Measurements from ENCODE around the gene PSKH1. TPM values are rescaled to one million over a fixed set of nuclear protein-coding genes. Genes with fewer than 3 reads are reported as not detected.
A peak's percentile ranks its signal among the peaks of the same experiment; 100 is the strongest.

PSKH1 gene
- total RNA-seq, 1 donor from 2014 or later: 15.5 TPM

- FAIRE-seq: no peak
- H3K27me3 ChIP-seq (ENCODE audit: control insufficient read depth, insufficient read depth, low read length): no peaks in the 10 kb centered on the region
- peaks cover 6% of the 10 kb centered on the region for H3K36me3 ChIP-seq (ENCODE audit: control insufficient read depth, insufficient read depth, low read length)
- DNase-seq (ENCODE audit: low read depth): no peak
- TF ChIP-seq CTCF (IDR thresholded peaks at IDR 0.05; ENCODE audit: insufficient read depth, low read length, severe bottlenecking): no peak
- no peak overlapping the region for H3K4me3 ChIP-seq (ENCODE audit: low read depth, low read length)
These were observed 36.0 kb upstream of the PSKH1 start for GRCh38 chr16:67856927-67857546.

- peaks cover 6% of the 10 kb centered on the region for H3K36me3 ChIP-seq (ENCODE audit: control insufficient read depth, insufficient read depth, low read length)
- no peaks in the 10 kb centered on the region for H3K27me3 ChIP-seq (ENCODE audit: control insufficient read depth, insufficient read depth, low read length)
- H3K4me3 ChIP-seq (ENCODE audit: low read depth, low read length): no peak overlapping the region
- TF ChIP-seq CTCF (IDR thresholded peaks at IDR 0.05; ENCODE audit: insufficient read depth, low read length, severe bottlenecking): no peak
- FAIRE-seq: no peak
- peak; percentile 99 for DNase-seq (ENCODE audit: low read depth)
These were observed 35.4 kb upstream of the PSKH1 start for GRCh38 chr16:67857547-67858233.

- TF ChIP-seq CTCF (IDR thresholded peaks at IDR 0.05; ENCODE audit: insufficient read depth, low read length, severe bottlenecking): no peak
- DNase-seq (ENCODE audit: low read depth) (no peak), FAIRE-seq (no peak)
- Histone ChIP-seq H3K4me3 (ENCODE audit: low read depth, low read length) (no peak overlapping the region), H3K36me3 (ENCODE audit: control insufficient read depth, insufficient read depth, low read length) (peaks cover 6% of the 10 kb centered on the region), H3K27me3 (ENCODE audit: control insufficient read depth, insufficient read depth, low read length) (no peaks in the 10 kb centered on the region)
These were observed 34.6 kb upstream of the PSKH1 start for GRCh38 chr16:67858500-67858899.

- FAIRE-seq (no peak), DNase-seq (ENCODE audit: low read depth) (peak; percentile 89)
- Histone ChIP-seq H3K27me3 (ENCODE audit: control insufficient read depth, insufficient read depth, low read length) (no peaks in the 10 kb centered on the region), H3K4me3 (ENCODE audit: low read depth, low read length) (no peak overlapping the region), H3K36me3 (ENCODE audit: control insufficient read depth, insufficient read depth, low read length) (peaks cover 7% of the 10 kb centered on the region)
- TF ChIP-seq CTCF (IDR thresholded peaks at IDR 0.05; ENCODE audit: insufficient read depth, low read length, severe bottlenecking): no peak
These were observed 32.3 kb upstream of the PSKH1 start for GRCh38 chr16:67860589-67861398.

- no peak for FAIRE-seq
- TF ChIP-seq CTCF (IDR thresholded peaks at IDR 0.05; ENCODE audit: insufficient read depth, low read length, severe bottlenecking): no peak
- Histone ChIP-seq H3K27me3 (ENCODE audit: control insufficient read depth, insufficient read depth, low read length) (no peaks in the 10 kb centered on the region), H3K4me3 (ENCODE audit: low read depth, low read length) (no peak overlapping the region), H3K36me3 (ENCODE audit: control insufficient read depth, insufficient read depth, low read length) (peaks cover 7% of the 10 kb centered on the region)
- no peak for DNase-seq (ENCODE audit: low read depth)
These were observed 31.2 kb upstream of the PSKH1 start for GRCh38 chr16:67861877-67862276.
